ENCODE measurements around the gene MORN5. TPM values are rescaled to one million over a fixed set of nuclear protein-coding genes. Genes with fewer than 3 reads are reported as not detected.

The MORN5 gene
- total and polyA plus RNA-seq, 10 of the 15 experiments (the other 5 are each of a cell fraction or from before 2014, with no cell fraction given): not detected

DNA sequence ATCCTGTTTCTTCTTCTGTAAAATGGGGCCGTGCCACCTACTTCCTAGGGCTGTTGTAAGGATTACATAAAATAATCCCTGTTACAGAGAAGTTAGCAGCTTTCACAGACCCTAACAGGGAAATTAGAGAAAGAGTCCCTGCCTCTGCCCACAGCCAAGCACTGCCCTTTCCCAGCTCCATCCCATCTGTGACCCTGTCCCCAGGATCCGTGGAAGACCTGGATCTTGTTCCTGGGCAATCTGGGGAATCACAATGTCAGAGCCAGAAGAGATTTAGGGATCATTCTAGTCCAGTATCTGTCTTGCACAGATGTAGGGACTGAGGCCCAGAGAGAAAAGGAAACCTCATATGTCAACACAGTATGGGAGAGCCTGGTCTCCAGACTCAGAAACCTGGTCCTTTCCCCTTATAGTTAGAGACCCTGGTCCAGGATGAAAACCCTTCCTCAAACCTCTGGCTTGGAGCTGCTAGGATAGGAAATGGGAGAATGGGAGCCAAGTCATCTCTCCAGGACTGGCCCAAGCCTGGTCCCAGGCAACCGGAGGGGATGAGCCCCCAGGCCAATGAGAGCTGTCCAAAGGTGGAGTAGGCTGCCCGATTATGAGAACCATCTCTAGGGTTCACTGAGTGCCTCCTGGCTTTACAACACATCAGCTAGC lies 56.6 kb downstream of the MORN5 start:
- DNase-seq (ENCODE audit: low read depth, low spot score): no peak
- ATAC-seq: no peak
- intact Hi-C loops (cut with micrococcal nuclease; ENCODE audit: unreplicated experiment): no loop called here
- Histone ChIP-seq H3K27ac (ENCODE audit: control insufficient read depth, insufficient read depth) (no peak overlapping the region), H3K4me2 (ENCODE audit: control insufficient read depth, insufficient read depth) (no peak overlapping the region), H3K36me3 (ENCODE audit: control insufficient read depth in 2 of 2, insufficient read depth in 2 of 2, low read length in 1 of 2) (no peaks in the 10 kb centered on the region), H3K4me1 (ENCODE audit: control insufficient read depth, insufficient read depth, low read length) (no peaks in the 10 kb centered on the region), H3K4me3 (no peak overlapping the region), H3K79me2 (ENCODE audit: control insufficient read depth, insufficient read depth, low read length) (no peaks in the 10 kb centered on the region), H3K9ac (ENCODE audit: control insufficient read depth, insufficient read depth, low read length) (no peak overlapping the region), H3K9me3 (replicated peaks; ENCODE audit: control insufficient read depth, insufficient read depth, low read length) (no peaks in the 10 kb centered on the region; the same call in 2 of the 3 replicates), H3K27me3 (replicated peaks in 1 of 2; ENCODE audit: control insufficient read depth in 2 of 2, insufficient read depth in 2 of 2, low read length in 1 of 2) (peaks cover 17 to 31% of the 10 kb centered on the region in 2 experiments), H4K20me1 (ENCODE audit: control insufficient read depth, insufficient read depth) (0 out of 2 replicates have a peak, but pooled peaks cover 3% of the 10 kb centered on the region), H2AFZ (ENCODE audit: control insufficient read depth, low read depth, low read length) (no peak overlapping the region)
- ChIA-PET RAD21 (ENCODE audit: unreplicated experiment) (no interaction called here), CTCF (no interaction called here), SMC1A (ENCODE audit: uncharacterized antibody, unreplicated experiment) (no interaction called here), POLR2A (no interaction called here)
- TF ChIP-seq, protein P1, sequence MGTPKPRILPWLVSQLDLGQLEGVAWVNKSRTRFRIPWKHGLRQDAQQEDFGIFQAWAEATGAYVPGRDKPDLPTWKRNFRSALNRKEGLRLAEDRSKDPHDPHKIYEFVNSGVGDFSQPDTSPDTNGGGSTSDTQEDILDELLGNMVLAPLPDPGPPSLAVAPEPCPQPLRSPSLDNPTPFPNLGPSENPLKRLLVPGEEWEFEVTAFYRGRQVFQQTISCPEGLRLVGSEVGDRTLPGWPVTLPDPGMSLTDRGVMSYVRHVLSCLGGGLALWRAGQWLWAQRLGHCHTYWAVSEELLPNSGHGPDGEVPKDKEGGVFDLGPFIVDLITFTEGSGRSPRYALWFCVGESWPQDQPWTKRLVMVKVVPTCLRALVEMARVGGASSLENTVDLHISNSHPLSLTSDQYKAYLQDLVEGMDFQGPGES (IDR thresholded peaks at IDR 0.05): no peak
- TF ChIP-seq SREBF2 (IDR thresholded peaks at IDR 0.05; ENCODE audit: low read length) (no peak), RBBP5 (conservative IDR thresholded peaks at IDR 0.05) (no peak), EED (IDR thresholded peaks at IDR 0.05; ENCODE audit: low read depth) (no peak), HDGF (IDR thresholded peaks at IDR 0.05) (no peak), TAF1 (IDR thresholded peaks at IDR 0.05; ENCODE audit: borderline replicate concordance, low read depth, low read length) (no peak), RCOR1 (conservative IDR thresholded peaks at IDR 0.05; ENCODE audit: low read depth, low read length) (no peak), ZNF24 (IDR thresholded peaks at IDR 0.05) (no peak), FOXK2 (IDR thresholded peaks at IDR 0.05) (no peak)
- TF ChIP-seq, protein P2, sequence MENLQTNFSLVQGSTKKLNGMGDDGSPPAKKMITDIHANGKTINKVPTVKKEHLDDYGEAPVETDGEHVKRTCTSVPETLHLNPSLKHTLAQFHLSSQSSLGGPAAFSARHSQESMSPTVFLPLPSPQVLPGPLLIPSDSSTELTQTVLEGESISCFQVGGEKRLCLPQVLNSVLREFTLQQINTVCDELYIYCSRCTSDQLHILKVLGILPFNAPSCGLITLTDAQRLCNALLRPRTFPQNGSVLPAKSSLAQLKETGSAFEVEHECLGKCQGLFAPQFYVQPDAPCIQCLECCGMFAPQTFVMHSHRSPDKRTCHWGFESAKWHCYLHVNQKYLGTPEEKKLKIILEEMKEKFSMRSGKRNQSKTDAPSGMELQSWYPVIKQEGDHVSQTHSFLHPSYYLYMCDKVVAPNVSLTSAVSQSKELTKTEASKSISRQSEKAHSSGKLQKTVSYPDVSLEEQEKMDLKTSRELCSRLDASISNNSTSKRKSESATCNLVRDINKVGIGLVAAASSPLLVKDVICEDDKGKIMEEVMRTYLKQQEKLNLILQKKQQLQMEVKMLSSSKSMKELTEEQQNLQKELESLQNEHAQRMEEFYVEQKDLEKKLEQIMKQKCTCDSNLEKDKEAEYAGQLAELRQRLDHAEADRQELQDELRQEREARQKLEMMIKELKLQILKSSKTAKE (IDR thresholded peaks at IDR 0.05; ENCODE audit: low read depth, poor library complexity, severe bottlenecking): no peak
- TF ChIP-seq, protein P3, sequence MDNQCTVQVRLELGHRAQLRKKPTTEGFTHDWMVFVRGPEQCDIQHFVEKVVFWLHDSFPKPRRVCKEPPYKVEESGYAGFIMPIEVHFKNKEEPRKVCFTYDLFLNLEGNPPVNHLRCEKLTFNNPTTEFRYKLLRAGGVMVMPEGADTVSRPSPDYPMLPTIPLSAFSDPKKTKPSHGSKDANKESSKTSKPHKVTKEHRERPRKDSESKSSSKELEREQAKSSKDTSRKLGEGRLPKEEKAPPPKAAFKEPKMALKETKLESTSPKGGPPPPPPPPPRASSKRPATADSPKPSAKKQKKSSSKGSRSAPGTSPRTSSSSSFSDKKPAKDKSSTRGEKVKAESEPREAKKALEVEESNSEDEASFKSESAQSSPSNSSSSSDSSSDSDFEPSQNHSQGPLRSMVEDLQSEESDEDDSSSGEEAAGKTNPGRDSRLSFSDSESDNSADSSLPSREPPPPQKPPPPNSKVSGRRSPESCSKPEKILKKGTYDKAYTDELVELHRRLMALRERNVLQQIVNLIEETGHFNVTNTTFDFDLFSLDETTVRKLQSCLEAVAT (IDR thresholded peaks at IDR 0.05): no peak
- TF ChIP-seq, protein P4, sequence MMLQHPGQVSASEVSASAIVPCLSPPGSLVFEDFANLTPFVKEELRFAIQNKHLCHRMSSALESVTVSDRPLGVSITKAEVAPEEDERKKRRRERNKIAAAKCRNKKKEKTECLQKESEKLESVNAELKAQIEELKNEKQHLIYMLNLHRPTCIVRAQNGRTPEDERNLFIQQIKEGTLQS (IDR thresholded peaks at IDR 0.05; ENCODE audit: borderline replicate concordance, extremely low read depth, low read depth, low read length): no peak
- FAIRE-seq: no peak
- no TSS peak for BruUV-seq (replicated peaks)
- 32% methylated on average over 4 of the region's 4 CpGs for WGBS (ENCODE audit: insufficient coverage, insufficient replicate concordance, low lambda C conversion rate, missing lambda C conversion rate)
- in situ Hi-C loops (cut with MboI): no loop called here

All from GM12878 (cell line).